Spleen (tissue), 11 donors: ENCODE data around the gene SIPA1L3. TPM values are rescaled to one million over a fixed set of nuclear protein-coding genes. Genes with fewer than 3 reads are reported as not detected.
A peak's percentile ranks its signal among the peaks of the same experiment; 100 is the strongest.

Experiments used
- DNase-seq: peaks from one replicate; pipeline ENCODE4 v3.0.0-alpha.2; 2020
- H3K27ac ChIP-seq, 8 donors: fragments of 200-600 bp; sonication (generic) in 7 of 8; 1 replicate in 4 of 8; 2 replicates in 4 of 8; pipeline versions ENCODE4 v1.5.0 to v1.8.0; 2016 to 2021; ENCODE audit warnings: inconsistent platforms in 4 of 8, mild to moderate bottlenecking in 4 of 8, moderate library complexity in 1 of 8
- H3K27me3 ChIP-seq, 7 donors: fragments of 200-600 bp; sonication (generic) in 6 of 7; replicated peaks in 1 of 7; 1 replicate in 4 of 7; 2 replicates in 3 of 7; pipeline versions ENCODE4 v1.5.0 to v1.8.0; 2016 to 2021; ENCODE audit warnings: inconsistent platforms in 3 of 7, mild to moderate bottlenecking in 1 of 7
- H3K36me3 ChIP-seq, 6 donors: fragments of 200-600 bp; sonication (generic) in 5 of 6; 1 replicate in 4 of 6; 2 replicates in 2 of 6; pipeline versions ENCODE4 v1.5.0 to v1.8.0; 2016 to 2021; ENCODE audit warnings: inconsistent platforms in 2 of 6
- H3K4me1 ChIP-seq, 6 donors: fragments of 200-600 bp; sonication (generic) in 5 of 6; 1 replicate in 3 of 6; 2 replicates in 3 of 6; pipeline versions ENCODE4 v1.5.0 to v1.8.0; 2016 to 2021; ENCODE audit warnings: inconsistent platforms in 3 of 6
- H3K4me3 ChIP-seq, 8 donors: fragments of 200-600 bp; sonication (generic) in 7 of 8; 1 replicate in 4 of 8; 2 replicates in 4 of 8; pipeline versions ENCODE4 v1.5.0 to v1.8.0; 2016 to 2021; ENCODE audit warnings: inconsistent platforms in 4 of 8, mild to moderate bottlenecking in 4 of 8, moderate library complexity in 2 of 8
- H3K9me3 ChIP-seq, 8 donors: fragments of 200-600 bp; sonication (generic) in 7 of 8; 1 replicate in 4 of 8; 2 replicates in 4 of 8; pipeline versions ENCODE4 v1.5.0 to v1.8.0; 2016 to 2021; ENCODE audit warnings: inconsistent platforms in 4 of 8
- POLR2A ChIP-seq, 3 donors: fragments of 450-650 bp; IDR thresholded peaks; one replicate each; pipeline ENCODE4 v1.5.1; 2017; ENCODE audit warnings: antibody characterized with exemption in 3 of 3, mild to moderate bottlenecking in 1 of 3
- POLR2AphosphoS5 ChIP-seq, 3 donors: sonication (generic); formaldehyde crosslinking; IDR thresholded peaks; one replicate each; pipeline ENCODE4 v1.5.1; 2017; ENCODE audit warnings: antibody characterized with exemption in 3 of 3
- WGBS, 5 donors: extraction: QIAGEN DNeasy Blood & Tissue Kit in 3 of 5; methylation state at CpG; one replicate each; pipeline versions ENCODE4 v1.1.5 to v1.1.7; 2013 to 2018; 5-methylcytosine and 5-hydroxymethylcytosine counted together
- intact Hi-C: fragments of 100-400 bp; cut with DNase I; formaldehyde crosslinking; loops from one replicate; pipeline ENCODE4 v1.15.0; 2023; ENCODE audit warnings: low total_unique reads
- polyA plus RNA-seq, 3 donors: library from polyadenylated mRNA; stranded (reverse); fragments of 200-250 nt; gene quantifications; one replicate each; pipeline ENCODE4 v1.2.1, GENCODE V29; 2013
- total RNA-seq, 7 donors: library from RNA; depleted of rRNA in 3 of 7; stranded (reverse); fragments of >200 nt in 3 of 7; fragmentation: NEBNext Ultra II Directional in 4 of 7; extraction: Animal tissue kit (Norgen Biotek cat#: 25700) in 4 of 7; gene quantifications; one replicate each; pipeline versions ENCODE4 v1.1.0 to v1.2.1, GENCODE V29; 2016 to 2021
- TF ChIP-seq, protein P1 (sequence below), 11 experiments: fragments of 200-600 bp in 7 of 11; fragments of 450-650 bp in 4 of 11; sonication (generic) in 4 of 11; IDR thresholded peaks in 8 of 11; conservative IDR thresholded peaks in 3 of 11; 1 replicate in 7 of 11; 2 replicates in 4 of 11; pipeline versions ENCODE4 v1.4.0 to v1.8.0; 2016 to 2021; ENCODE audit warnings: antibody characterized with exemption in 11 of 11, inconsistent platforms in 4 of 11, mild to moderate bottlenecking in 1 of 11
- donor health status: healthy with polysubstance abuse.
- donor health status: DM: no; HTN: no; CAD: no; lungs with moderate emphysema.
- donor health status: DM: no; HTN: no; CAD: no.
- donor health status: Bipolar disorder and iron deficiency.
- donor health status: healthy.
- donor health status: DM: no; HTN: no; CAD: no.
- donor health status: DM: yes; HTN: yes; CAD: no.

The SIPA1L3 gene
- total and polyA plus RNA-seq, 10 donors = 5.4 to 62.6 (median 40.3) TPM

DNA sequence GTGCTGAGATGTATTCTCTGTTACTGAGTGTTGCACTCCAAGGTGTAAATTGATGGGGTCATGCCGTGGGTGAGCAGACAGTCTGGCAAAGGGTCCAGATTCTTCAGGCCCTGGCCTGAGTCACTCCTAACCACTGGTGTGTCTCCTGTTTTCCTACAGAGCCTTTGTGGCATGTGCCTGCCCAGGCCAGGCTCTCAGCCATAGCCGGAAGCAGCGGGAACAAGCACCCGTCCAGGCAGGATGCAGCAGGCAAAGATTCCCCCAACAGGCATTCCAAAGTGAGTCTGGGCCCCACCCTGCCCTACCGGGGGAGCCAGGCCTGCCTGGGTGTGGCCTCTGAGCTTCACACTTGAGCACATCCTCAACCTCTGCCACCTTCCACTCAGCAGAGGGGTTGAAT, 255.1 kb downstream of the SIPA1L3 start:
- 91 to 100% (median 93%) methylated on average over 1 to 5 of the region's 5 CpGs for WGBS, 5 donors
- H3K4me3 ChIP-seq = no peak overlapping the region
- TF ChIP-seq, protein P1, sequence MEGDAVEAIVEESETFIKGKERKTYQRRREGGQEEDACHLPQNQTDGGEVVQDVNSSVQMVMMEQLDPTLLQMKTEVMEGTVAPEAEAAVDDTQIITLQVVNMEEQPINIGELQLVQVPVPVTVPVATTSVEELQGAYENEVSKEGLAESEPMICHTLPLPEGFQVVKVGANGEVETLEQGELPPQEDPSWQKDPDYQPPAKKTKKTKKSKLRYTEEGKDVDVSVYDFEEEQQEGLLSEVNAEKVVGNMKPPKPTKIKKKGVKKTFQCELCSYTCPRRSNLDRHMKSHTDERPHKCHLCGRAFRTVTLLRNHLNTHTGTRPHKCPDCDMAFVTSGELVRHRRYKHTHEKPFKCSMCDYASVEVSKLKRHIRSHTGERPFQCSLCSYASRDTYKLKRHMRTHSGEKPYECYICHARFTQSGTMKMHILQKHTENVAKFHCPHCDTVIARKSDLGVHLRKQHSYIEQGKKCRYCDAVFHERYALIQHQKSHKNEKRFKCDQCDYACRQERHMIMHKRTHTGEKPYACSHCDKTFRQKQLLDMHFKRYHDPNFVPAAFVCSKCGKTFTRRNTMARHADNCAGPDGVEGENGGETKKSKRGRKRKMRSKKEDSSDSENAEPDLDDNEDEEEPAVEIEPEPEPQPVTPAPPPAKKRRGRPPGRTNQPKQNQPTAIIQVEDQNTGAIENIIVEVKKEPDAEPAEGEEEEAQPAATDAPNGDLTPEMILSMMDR (IDR thresholded peaks at IDR 0.05 in 8 of 11, conservative IDR thresholded peaks at IDR 0.05 in 3 of 11) = no peak
- TF ChIP-seq POLR2AphosphoS5 (IDR thresholded peaks at IDR 0.05) = no peak
- no peak for TF ChIP-seq POLR2A (IDR thresholded peaks at IDR 0.05)
- no peak for DNase-seq
- no peaks in the 10 kb centered on the region for H3K4me1 ChIP-seq
- H3K36me3 ChIP-seq = peaks cover 5 to 100% (median 67%) of the 10 kb centered on the region in 6 donors
- H3K27ac ChIP-seq = no peak overlapping the region
- H3K27me3 ChIP-seq = no peaks in the 10 kb centered on the region
- intact Hi-C loops = no loop called here
- peaks cover 2 to 19% (median 16%) of the 10 kb centered on the region in 8 donors for H3K9me3 ChIP-seq

DNA sequence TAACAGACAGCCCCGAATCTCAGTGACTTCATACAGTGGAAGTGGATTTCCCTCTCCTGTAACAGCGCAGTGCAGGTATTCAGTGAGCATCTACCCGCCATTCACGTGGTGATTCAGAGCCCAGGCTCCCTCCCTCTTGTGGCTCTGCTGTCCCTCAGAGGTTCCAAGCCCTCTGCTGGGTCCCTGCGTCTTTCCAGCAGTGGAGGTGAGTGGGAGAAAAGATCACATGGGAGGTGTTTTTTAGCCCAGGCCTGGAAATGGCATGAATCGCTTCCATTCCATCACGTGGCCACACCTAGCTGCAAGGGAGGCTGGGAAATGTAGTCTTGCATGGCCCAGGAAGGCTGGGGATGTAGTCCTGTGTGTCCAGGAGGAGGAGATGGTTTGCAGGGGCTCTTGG, 255.6 kb downstream of the SIPA1L3 start:
- Histone ChIP-seq H3K27me3 (no peaks in the 10 kb centered on the region), H3K36me3 (peaks cover 5 to 100% (median 68%) of the 10 kb centered on the region in 6 donors), H3K4me3 (no peak overlapping the region), H3K9me3 (peaks cover 2 to 19% (median 16%) of the 10 kb centered on the region in 8 donors), H3K4me1 (no peaks in the 10 kb centered on the region), H3K27ac (no peak overlapping the region)
- WGBS, 5 donors = 96 to 99% (median 97%) methylated on average over 6 to 7 of the region's 7 CpGs
- no peak for TF ChIP-seq POLR2A (IDR thresholded peaks at IDR 0.05)
- TF ChIP-seq, protein P1 (IDR thresholded peaks at IDR 0.05 in 8 of 11, conservative IDR thresholded peaks at IDR 0.05 in 3 of 11) = no peak
- TF ChIP-seq POLR2AphosphoS5 (IDR thresholded peaks at IDR 0.05) = no peak
- no peak for DNase-seq
- intact Hi-C loops = no loop called here

DNA sequence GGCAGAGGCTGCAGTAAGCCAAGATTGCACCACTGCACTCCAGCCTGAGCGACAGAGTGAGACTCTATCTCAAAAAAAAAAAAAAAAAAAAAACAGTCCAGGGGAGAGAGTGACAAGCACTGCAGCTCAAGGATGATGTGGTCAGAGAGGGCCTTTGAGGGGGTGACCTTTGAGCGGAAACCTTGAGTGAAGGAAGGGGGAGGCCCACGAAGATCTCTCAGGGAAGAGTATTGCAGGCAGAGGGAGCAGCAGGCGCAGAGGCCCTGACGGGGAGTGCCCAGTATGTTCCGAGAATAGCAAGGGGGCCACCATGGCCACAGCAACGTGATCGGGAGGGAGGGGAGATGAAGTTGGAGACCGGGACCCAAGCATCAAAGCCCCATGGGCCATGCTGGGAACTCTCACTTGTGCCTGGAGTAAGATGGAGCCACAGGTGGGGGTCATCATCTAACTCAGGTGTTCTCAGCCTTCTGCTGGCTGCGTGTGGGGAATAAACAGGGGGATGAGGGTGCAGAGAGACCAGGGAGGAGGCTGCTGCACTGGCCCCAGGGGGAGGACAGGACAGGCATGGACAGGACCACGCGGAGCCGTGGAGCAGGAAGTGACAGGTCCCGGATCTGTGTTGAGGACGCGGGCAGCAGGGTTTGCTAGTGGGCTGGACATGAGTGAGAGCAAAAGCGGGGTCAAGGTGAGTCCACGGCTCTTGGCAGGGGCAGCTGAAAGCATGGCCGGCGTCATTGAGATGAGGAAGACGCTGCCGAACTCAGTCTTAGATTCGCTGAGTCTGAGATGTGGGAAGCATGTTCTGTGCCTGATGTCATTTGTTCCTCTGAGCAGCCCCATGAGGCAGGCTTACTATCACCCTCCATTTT, 256.6 kb downstream of the SIPA1L3 start:
- Histone ChIP-seq H3K36me3 (peaks cover 5 to 100% (median 69%) of the 10 kb centered on the region in 6 donors), H3K27me3 (no peaks in the 10 kb centered on the region), H3K4me1 (no peaks in the 10 kb centered on the region), H3K4me3 (no peak overlapping the region), H3K9me3 (peaks cover 2 to 19% (median 16%) of the 10 kb centered on the region in 8 donors), H3K27ac (no peak overlapping the region)
- DNase-seq = no peak
- peak in 1 of 3 donors; percentile 22 for TF ChIP-seq POLR2AphosphoS5 (IDR thresholded peaks at IDR 0.05)
- TF ChIP-seq POLR2A (IDR thresholded peaks at IDR 0.05) = no peak
- TF ChIP-seq, protein P1 (IDR thresholded peaks at IDR 0.05 in 8 of 11, conservative IDR thresholded peaks at IDR 0.05 in 3 of 11) = no peak
- intact Hi-C loops = no loop called here
- 86 to 95% (median 88%) methylated on average over 23 of the region's 23 CpGs for WGBS, 5 donors

DNA sequence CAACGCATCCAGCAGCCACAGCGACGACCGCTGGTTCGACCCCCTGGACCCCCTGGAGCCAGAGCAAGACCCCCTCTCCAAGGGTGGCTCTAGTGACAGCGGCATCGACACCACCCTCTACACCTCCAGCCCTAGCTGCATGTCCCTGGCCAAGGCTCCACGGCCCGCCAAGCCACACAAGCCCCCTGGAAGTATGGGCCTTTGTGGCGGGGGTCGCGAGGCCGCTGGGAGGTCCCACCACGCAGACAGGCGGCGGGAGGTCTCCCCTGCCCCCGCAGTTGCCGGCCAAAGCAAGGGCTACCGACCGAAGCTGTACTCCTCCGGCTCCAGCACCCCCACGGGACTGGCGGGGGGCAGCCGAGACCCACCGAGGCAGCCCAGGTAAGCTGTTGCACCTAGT, 257.5 kb downstream of the SIPA1L3 start:
- intact Hi-C loops = no loop called here
- peaks cover 5 to 100% (median 67%) of the 10 kb centered on the region in 6 donors for H3K36me3 ChIP-seq
- no peak for DNase-seq
- H3K9me3 ChIP-seq = peaks cover 2 to 19% (median 16%) of the 10 kb centered on the region in 8 donors
- TF ChIP-seq POLR2A (IDR thresholded peaks at IDR 0.05) (no peak), POLR2AphosphoS5 (IDR thresholded peaks at IDR 0.05) (no peak)
- TF ChIP-seq, protein P1 (IDR thresholded peaks at IDR 0.05 in 8 of 11, conservative IDR thresholded peaks at IDR 0.05 in 3 of 11) = no peak
- no peak overlapping the region for H3K27ac ChIP-seq
- H3K27me3 ChIP-seq = no peaks in the 10 kb centered on the region
- H3K4me3 ChIP-seq = no peak overlapping the region
- WGBS, 5 donors = 93 to 97% (median 96%) methylated on average over 21 to 25 of the region's 25 CpGs
- H3K4me1 ChIP-seq = no peaks in the 10 kb centered on the region
